ENCODE data around the gene SPIN2B.

GRCh38 chrX:57103489-57103888, 17.9 kb downstream of the SPIN2B start:
- no peak for TF ChIP-seq CTCF (IDR thresholded peaks at IDR 0.05)
- TF ChIP-seq POLR2A (IDR thresholded peaks at IDR 0.05) = no peak
